ENCODE results near the gene OLIG1.

The OLIG1 gene

DNA sequence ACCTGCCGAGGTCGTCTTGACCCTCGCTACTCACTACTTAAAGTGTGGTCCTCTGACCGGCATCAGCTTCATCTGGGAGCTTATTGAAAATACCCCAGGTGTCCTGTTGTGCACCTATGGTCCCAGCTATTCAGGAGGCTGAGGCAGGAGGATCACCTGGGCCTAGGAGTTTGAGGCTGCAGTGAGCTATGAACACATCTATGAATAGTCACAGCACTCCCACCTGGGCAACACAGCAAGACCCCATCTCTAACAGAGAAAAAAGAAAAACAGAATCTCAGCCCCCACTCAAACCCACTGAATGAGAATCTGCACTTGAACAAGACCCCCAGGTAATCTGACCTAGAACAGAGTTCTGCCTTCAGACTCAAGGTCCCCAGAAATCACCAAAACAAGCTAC, 8.7 kb upstream of the OLIG1 start:
- TF ChIP-seq, protein P1, sequence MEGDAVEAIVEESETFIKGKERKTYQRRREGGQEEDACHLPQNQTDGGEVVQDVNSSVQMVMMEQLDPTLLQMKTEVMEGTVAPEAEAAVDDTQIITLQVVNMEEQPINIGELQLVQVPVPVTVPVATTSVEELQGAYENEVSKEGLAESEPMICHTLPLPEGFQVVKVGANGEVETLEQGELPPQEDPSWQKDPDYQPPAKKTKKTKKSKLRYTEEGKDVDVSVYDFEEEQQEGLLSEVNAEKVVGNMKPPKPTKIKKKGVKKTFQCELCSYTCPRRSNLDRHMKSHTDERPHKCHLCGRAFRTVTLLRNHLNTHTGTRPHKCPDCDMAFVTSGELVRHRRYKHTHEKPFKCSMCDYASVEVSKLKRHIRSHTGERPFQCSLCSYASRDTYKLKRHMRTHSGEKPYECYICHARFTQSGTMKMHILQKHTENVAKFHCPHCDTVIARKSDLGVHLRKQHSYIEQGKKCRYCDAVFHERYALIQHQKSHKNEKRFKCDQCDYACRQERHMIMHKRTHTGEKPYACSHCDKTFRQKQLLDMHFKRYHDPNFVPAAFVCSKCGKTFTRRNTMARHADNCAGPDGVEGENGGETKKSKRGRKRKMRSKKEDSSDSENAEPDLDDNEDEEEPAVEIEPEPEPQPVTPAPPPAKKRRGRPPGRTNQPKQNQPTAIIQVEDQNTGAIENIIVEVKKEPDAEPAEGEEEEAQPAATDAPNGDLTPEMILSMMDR (IDR thresholded peaks at IDR 0.05; ENCODE audit: low read depth, low read length): no peak
- H3K4me3 ChIP-seq (ENCODE audit: low read depth, low read length): no peak overlapping the region

DNA sequence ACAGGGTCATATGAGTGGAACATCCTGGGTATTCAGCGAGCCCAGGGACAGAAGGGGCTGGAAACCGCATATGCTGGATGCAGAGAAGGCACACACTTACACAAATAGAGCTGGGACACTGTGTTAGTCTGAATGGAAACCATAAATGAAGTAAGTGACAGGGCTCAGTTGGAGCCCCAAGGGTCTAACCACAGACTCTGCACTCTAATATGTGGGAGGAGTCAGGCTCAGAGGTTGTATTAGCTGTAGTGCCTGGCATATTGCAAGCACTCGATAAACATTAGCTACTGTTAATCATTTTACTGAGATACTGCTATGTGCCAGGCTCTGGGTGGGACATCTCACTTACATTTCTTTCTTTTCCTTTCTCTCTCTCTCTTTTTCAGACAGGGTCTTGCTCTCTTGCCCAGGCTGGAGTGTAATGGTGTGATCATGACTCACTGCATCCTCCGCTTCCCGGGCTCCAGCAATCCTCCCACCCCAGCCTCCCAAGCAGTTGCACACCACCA, 6.5 kb upstream of the OLIG1 start:
- TF ChIP-seq, protein P1 (IDR thresholded peaks at IDR 0.05; ENCODE audit: low read depth, low read length): no peak
- no peak overlapping the region for H3K4me3 ChIP-seq (ENCODE audit: low read depth, low read length)

DNA sequence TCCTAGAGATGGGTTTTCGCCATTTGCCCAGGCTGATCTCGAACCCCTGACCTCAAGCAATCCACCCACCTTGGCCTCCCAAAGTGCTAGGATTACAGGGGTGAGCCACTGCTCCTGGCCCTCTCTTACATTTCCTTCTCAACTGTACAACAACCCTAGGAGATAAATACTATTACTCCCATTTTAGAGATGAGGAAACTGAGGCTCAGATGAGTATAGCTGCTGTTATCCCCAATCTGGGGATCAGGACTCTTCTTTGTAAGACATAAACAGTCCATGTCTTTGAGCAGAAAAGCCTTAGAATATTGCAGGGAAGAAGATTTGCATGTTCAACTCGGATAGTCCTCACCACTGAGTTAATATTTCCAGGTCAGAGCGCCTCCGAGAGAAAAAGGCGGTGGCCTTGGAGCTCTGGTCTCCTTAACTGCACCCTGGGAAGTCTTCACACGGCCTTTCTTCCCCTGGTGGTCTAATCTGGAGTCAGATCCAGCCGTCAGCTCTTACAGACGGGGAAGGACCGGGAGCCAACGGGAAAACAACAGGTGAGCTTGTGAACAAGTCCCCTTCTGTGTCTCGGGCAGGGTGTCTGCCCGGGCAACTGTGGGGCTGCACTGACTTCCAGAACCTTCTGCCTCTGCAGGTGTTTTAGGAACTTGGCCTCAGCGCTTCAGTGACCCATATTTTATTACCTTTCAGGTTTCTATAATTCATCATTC, 5.9 kb upstream of the OLIG1 start:
- H3K4me3 ChIP-seq (ENCODE audit: low read depth, low read length): no peak overlapping the region
- TF ChIP-seq, protein P1 (IDR thresholded peaks at IDR 0.05; ENCODE audit: low read depth, low read length): no peak

DNA sequence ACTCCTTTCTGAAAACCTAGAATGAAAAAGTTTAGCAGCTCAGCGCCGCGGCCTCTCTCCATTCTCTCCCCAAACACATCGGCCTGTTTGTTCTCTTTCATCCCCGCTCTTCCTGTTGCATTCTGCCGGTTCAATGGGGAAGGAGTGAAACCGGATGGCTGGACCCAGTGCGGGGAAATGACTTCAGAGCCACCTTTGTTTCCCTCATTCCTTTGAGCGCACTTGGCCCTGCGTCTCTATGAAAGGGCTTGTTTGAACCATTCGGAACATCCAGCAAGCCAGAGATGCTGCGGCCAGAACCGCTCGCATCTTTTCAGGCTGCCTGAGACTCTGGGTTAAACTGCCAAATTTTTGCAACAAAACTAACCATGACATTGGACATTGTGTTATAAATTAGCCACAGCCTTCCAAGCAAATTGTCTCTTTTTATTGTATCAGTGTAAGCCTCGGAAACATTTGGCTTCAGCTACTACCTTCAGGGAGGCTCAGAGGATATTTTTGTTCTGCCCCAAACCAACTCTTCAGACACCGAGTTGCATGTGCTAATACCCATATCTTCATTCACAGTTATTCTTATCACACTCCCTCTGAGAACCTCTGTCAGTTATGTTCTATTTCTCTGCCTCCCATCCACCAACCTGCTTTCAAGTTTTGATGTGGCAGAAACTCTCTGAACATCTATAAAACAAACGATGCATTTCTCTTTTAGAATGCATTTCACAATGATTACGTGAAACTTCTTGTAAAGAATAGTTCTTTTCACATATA, 5.1 kb upstream of the OLIG1 start:
- TF ChIP-seq, protein P1 (IDR thresholded peaks at IDR 0.05; ENCODE audit: low read depth, low read length): no peak
- H3K4me3 ChIP-seq (ENCODE audit: low read depth, low read length): no peak overlapping the region

DNA sequence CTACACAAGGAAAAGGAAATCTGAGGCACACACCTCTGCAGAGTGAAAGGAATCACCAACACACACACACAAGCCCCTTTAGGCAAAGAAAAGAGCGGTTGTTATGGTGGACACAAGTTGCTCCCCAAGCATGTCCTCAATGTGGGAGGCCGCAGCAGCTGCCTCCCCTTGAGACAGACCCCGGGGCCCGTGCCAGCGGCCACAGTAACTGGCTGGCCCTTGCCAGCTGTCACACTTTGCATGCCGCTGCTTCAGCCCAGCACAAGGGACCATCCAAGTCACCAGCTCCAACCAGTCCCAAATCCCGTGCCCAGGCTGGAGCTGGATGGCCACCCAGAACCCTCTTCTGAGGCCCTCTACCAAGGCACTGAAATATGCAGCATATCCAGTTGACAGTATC, 2.9 kb upstream of the OLIG1 start:
- TF ChIP-seq, protein P1 (IDR thresholded peaks at IDR 0.05; ENCODE audit: low read depth, low read length): no peak
- H3K4me3 ChIP-seq (ENCODE audit: low read depth, low read length): no peak overlapping the region

DNA sequence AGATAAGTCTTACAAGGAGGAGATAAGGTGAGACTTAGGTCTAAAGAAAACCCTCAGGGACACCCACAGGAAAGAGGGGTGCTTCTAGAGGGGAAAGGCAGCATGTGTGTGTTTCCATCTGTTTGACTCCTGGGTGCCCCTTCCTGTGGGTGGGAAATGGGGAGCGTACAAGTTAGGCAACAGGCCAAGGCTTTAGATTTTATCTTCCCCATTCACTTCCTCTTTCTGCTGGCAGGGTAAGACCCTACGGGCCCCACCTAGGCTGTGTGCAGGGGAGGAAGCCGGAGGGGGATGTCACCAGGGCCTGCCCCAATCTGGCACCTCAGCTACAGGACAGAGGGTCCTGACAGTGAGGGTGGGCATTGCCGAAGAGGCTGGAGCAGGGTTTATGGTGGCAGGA, 2.5 kb upstream of the OLIG1 start:
- TF ChIP-seq, protein P1 (IDR thresholded peaks at IDR 0.05; ENCODE audit: low read depth, low read length): no peak
- H3K4me3 ChIP-seq (ENCODE audit: low read depth, low read length): no peak overlapping the region

DNA sequence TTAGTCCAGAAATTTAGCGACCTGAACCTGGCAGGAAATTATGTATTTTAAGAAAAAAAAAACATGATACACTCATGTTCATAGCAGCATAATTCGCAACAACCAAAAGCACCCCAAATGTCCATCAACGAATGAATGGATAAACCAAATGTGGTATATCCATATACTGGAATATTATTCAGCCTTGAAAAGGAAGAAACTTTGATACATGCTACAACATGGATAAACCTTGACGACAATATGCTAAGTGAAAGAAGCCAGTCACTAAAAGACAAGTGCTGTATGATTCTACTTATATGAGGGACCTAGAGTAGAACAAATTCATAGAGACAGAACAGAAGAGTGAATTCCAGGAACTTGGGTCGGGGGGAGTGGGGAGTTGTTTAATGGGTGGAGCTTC, 698 bp upstream of the OLIG1 start:
- TF ChIP-seq, protein P1 (IDR thresholded peaks at IDR 0.05; ENCODE audit: low read depth, low read length): no peak
- H3K4me3 ChIP-seq (ENCODE audit: low read depth, low read length): no peak overlapping the region

Data from WI38 (cell line).